Heart left ventricle (tissue), 13 donors: ENCODE results near the gene GDF2.

Experiments used
- CTCF ChIP-seq, 12 donors: fragments of 200-600 bp; sonication (generic) in 4 of 12; IDR thresholded peaks; one replicate each; pipeline versions ENCODE4 v1.5.0 to v1.8.0; 2018 to 2022; ENCODE audit warnings: antibody characterized with exemption in 12 of 12, mild to moderate bottlenecking in 5 of 12
- POLR2A ChIP-seq, 2 donors: fragments of 450-650 bp; IDR thresholded peaks; one replicate each; pipeline ENCODE4 v1.6.1; 2017; ENCODE audit warnings: antibody characterized with exemption in 2 of 2, mild to moderate bottlenecking in 2 of 2, moderate library complexity in 2 of 2
- donor health status: ischemic (EF 13 %, LVEDD 7.1; RV severe dilation, severe dysfunction).
- donor health status: DM: no; HTN: yes; CAD: no.
- donor health status: DM: no; HTN: no; CAD: no.
- donor health status: ischemic (EF 25% LVEDD 6.9; RV normal size, moderate dysfunction).
- donor health status: ischemic (EF 25% LVEDD 5.7; RV mildly dilated, moderate dysfunction).
- donor health status: ischemic (EF 35%, LVEDD 5.7; RV mildly dilated, moderate dysfunction).
- donor health status: nonischemic (EF 11% LVEDD 7.7; RV severe dilation, severe dysfunction).
- donor health status: DM: yes; HTN: yes; CAD: no.
- donor health status: PGD.
- donor health status: ischemic (EF 29% LVEDD 5.4; RV normal size, mild dysfunction).
- donor health status: nonischemic (EF 23%, LVEDD 6.1; RV moderate dilation, normal function).

- TF ChIP-seq CTCF (IDR thresholded peaks at IDR 0.05), result no peak
- TF ChIP-seq POLR2A (IDR thresholded peaks at IDR 0.05), result no peak
Measured at GRCh38 chr10:47362199-47362598, 39.9 kb downstream of the GDF2 start.
